Measurements from ENCODE around the gene EDN3.
"Not testable (repeated sequence)": the region's sequence is repeated elsewhere in the genome, so short reads cannot be mapped to it uniquely, and the experiment has no call there.

The EDN3 gene

DNA sequence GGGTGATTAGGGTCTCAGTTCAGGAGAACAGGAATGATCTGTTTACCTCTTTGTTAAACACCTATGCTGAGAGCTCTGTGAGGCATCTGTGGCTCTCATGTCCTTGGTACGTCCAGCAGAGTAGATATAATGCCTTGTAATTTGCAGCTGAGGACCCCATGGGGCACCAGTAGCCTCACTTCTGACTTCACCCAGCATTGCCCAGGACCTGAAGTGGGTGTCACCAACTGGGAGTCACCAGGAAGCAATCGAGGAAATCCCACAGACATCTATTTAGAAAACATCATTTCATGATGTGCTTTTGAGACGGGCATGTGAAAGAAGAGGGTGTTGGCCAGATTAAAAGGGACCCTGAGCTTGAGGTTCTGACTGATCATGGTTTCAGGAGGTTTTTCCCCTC lies 8.8 kb downstream of the EDN3 start:
- no peak for DNase-seq

DNA sequence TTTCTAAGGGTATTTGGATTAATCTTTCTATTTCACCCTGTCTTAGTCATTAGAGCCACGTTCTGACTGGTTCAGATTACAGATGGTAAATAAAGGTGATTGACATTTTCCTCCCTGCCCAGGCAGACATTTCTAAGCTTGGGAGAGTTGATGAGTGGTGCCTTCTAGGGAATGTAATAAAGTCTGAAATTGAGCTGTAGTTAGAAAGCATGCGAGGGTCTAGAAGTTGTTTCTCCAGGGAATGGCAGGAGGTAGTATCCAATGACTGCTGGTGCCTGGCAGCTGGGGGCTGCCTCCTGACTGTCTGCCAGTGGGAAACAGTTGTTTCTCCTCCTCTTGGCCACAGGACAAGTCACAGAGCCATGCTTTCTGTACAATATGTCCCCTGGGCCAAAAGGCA lies 14.6 kb downstream of the EDN3 start:
- no peak for DNase-seq

DNA sequence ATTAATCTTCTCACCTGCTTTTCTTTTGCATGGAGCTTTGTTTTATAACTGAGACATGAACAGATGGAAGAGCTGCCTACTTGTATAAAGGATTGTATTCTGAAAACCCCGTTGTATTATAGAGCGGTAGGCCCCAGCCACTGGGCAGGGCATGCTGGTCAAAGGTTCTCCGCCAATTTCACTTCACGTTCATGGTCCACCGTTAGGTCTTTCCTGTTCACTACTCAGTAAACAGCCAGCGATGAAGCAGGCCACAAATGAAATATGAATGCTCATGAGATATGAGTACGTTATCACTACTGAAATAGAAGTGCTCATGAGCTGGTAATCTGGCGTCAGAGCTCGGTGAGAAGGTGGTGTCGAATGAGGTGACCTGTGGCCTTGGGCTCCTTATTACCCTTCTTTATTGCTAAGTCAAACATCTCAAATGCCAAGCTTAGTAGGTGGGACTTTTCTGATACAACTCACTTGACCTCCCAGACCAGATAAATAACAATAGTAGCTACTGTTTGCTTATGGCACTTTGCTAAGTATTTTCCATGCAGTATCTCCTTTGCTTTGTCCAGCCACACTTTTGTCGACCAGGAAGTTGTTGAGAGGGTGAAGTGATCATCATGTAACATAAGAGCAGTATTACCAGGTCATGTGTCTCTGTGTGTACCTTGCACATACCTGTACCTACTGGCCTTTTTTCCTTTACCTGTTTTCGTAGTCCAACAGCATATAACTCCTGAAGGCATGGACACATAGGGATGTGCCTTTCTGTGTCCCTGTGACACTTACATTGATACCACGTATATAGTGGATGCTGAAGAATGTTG lies 16.7 kb downstream of the EDN3 start:
- no peak for DNase-seq

- no peak for DNase-seq
These were observed 17.9 kb downstream of the EDN3 start for GRCh38 chr20:59318201-59318790.

DNA sequence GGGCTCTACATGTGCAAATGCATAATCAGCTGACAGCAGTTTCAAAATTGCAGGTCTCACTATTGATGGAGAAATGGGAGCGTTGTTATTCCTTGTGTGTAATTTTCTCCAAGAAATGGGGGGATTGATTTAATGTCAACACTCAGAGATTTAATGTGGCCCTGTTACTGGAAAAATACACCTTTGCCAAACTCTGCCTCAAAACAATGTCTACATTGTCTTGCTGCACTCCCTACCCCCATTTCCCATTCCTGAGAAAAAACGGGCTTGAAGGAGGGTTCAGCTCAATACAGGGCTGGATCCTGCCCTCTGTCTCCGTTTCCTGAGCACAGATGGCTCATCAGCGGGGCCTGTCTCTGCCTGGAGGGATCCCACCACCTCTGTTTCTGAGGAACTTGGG lies 18.4 kb downstream of the EDN3 start:
- no peak for DNase-seq

DNA sequence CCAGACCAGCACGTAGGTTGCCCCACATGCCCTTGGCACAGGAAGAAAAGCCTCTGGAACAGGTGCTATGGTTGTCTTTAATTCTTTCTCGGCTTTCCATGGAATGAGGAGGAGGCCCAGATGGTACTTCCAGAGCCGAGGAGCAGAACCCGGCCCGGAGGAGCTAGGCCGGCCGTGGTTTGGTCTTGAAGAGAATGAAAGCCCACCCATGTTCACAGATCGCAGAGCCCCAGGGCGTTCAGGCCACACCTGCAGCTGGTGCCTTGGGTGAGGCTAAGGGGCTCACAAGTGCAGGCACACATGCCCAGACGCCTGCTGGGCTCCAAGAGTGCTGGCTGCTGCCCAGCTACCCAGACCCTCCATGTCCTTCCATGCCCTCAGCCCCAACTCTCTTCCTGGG lies 20.0 kb downstream of the EDN3 start:
- no peak for DNase-seq

DNA sequence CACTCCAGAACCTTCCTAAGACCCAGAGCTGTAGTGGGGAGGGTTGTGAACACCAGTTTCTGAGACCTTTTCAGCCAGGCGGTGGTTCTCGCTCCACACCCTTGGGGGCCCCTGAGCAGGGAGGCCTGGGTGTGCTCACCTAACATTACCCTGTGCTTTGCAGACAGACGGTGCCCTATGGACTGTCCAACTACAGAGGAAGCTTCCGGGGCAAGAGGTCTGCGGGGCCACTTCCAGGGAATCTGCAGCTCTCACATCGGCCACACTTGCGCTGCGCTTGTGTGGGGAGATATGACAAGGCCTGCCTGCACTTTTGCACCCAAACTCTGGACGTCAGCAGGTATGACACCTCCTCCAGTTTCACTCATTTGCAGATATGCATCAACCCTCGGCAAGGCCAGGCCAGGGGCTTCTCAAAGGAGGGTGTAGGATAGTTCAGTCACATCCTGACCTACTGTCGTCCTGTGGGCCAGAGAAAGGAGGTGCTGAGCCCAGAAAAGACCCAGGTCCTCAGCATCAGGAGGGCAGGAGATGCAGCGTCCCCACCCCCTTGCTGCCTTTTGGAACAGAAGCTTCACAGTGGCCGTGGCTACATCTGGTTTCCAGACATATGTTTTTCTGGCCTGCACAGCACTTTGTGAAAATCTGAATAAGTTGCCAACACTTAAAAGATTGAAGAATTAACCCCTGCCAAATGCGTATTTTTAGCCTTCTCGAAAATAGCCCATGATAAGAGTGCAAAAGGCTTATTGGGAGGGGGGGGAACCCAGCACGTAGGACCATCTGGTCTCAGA lies 20.6 kb downstream of the EDN3 start:
- DNase-seq: no peak

DNA sequence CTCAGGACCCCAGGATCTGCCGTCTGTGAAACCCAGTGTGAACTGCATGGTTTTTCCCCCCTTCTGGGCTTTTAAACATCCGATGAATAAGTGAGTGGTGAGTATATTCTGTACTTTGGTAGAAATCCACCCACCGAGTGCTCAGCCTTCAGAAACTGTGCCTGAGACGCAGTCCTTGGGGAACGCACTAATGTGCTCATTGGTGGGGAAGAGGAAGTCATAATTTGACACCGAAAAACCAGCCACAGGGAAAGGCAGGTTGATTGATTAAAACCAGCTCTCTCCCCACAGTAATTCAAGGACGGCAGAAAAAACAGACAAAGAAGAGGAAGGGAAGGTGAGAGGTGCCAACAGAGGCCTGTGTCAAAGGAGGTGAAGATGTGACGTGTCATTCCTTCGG lies 21.7 kb downstream of the EDN3 start:
- DNase-seq: no peak

- no peak for DNase-seq
These were observed 22.4 kb downstream of the EDN3 start for GRCh38 chr20:59322585-59323454.

GRCh38 chr20:59323731-59324130 lies 23.3 kb downstream of the EDN3 start:
- DNase-seq: no peak

DNA sequence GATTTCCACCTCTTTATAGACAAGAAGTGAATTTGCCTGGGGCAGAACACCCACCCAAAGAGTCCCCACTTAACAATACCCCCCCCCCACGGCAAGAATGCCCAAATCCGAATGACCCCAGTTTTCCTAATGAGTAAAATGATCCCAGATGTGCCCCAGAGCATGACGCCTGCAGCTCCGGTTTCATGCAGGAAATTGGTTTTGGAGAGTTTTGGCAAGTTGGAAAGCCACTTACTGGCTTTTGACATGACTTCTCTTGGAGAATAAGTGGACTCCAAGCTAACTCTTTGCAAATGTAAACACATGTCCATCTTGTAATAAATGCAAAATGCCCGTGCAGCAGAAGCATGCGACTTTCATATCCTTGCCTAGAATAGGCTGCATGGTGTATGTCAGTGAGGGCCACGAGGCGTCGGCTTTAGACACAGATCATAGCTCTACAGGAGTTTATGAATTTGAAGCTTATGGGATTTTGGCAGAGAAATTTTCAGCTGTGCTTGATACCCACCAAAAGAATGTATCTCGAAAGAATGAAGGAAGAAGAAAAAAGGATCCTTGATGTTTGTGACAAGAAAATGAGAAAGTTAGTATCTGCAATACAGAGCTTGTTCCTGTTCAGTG lies 24.2 kb downstream of the EDN3 start:
- no peak for DNase-seq

- DNase-seq: no peak
These were observed 24.7 kb downstream of the EDN3 start for GRCh38 chr20:59325142-59325523.

DNA sequence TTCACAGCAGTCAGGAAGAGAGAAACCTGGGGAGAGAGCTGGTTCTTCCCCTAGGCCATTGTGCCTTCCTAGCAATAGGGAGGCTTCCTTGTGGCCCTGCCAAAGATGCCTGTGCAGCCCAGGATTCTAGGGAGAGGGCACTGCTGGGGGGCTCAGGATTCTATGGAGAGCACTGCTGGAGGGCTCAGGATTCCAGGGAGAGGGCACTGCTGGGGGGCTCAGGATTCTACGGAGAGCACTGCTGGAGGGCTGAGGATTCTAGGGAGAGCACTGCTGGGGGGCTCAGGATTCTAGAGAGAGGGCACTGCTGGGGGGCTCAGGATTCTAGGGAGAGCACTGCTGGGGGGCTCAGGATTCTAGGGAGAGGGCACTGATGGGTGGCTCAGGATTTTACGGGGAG lies 25.8 kb downstream of the EDN3 start:
- DNase-seq: no peak

DNA sequence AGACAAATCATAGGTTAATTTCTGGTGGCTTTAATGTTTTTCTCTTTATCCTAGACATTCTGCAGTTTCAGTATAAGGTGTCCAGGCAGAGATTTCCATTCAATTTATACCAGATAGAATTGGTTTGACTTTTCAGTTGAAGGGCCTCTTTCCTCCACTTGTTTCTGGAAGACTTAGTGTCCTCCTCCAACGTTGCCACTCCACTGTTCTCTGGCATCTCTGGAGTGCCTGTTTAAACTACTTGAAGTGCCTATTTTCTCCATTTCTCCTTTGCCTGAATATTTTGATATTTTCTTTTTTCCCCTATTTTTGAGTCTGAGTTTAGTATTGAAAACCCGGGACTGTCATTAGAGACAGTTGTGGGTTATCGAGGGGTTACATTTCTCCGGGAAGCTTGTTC lies 27.7 kb downstream of the EDN3 start:
- DNase-seq: no peak

- DNase-seq: no peak
These were observed 31.4 kb downstream of the EDN3 start for GRCh38 chr20:59331721-59332329.

- DNase-seq: no peak
These were observed 32.9 kb downstream of the EDN3 start for GRCh38 chr20:59333260-59333845.

- no peak for DNase-seq
These were observed 33.5 kb downstream of the EDN3 start for GRCh38 chr20:59333951-59334350.

- DNase-seq: no peak
These were observed 34.4 kb downstream of the EDN3 start for GRCh38 chr20:59334651-59335300.

DNA sequence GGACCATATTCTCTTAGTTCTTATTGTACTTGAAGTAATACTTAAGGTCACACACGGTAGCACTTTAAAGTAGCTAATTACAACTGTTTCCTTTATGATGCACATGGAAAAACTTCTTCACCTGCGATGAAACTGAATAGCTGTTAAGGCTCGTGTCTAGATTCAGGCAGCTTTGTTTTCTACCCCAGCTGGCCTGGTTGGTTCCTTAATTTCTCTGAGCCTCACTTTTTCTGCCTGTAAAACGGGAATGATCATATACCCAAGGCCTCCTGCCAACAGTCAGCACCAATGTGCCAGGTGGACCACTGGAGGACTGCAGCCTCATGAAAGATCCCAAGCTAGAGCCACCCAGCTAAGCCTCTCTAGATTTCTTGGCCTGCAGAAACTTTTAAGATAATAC lies 35.0 kb downstream of the EDN3 start:
- DNase-seq: no peak

DNA sequence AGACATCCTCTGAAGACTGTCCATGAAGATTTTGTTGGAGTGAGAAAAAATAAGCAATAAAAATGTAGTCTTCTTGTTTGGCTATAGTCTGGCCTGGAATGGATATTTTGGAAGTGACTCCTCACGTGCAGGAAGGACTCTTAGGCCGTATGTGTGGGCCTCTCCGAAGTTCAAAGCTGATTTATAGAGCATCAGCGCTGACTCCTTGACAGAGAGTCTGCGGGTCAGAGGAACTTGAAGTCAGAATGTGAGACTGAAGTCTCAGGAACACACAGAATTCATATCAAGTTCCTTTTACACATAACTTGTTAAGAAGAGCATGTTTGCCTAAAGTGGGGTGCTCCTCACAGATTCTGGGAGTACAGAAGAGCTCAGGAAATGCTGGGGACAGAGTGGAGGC lies 36.1 kb downstream of the EDN3 start:
- DNase-seq: no peak

DNA sequence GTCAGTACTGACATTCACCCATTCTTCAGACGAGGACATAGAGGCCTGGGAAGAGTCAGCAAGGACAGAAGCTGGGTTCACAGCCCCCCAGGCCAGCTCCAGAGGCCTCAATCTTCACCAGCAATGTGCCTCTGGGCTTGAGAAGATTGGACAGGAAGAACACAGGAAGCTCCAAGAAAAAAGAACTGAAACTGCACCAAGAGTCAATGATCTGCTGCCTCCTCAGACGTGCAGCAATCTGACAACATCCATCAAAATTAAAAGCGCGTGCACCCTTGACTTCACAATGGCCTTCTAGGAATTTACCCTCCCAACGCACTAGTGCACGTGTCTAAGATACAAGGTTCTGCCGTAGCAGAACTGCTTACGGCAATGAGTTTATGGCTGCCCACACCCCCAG lies 38.0 kb downstream of the EDN3 start:
- not testable (repeated sequence) for DNase-seq

Data from activated naive CD4-positive, alpha-beta T cell treated with anti-CD3 and anti-CD28 coated beads, Interleukin-2, amount 50 U/mL, for 16 hours (primary cell).